GM19238 (cell line): Measurements from ENCODE around the gene WNK2.
A peak's percentile ranks its signal among the peaks of the same experiment; 100 is the strongest.
"Not testable (repeated sequence)": the region's sequence is repeated elsewhere in the genome, so short reads cannot be mapped to it uniquely, and the experiment has no call there.

Source experiments
- DNase-seq: peaks from one replicate; pipeline ENCODE4 v3.0.0; 2011; ENCODE audit warnings: low spot score; ENCODE audit not compliant: insufficient read length

WNK2 gene

DNA sequence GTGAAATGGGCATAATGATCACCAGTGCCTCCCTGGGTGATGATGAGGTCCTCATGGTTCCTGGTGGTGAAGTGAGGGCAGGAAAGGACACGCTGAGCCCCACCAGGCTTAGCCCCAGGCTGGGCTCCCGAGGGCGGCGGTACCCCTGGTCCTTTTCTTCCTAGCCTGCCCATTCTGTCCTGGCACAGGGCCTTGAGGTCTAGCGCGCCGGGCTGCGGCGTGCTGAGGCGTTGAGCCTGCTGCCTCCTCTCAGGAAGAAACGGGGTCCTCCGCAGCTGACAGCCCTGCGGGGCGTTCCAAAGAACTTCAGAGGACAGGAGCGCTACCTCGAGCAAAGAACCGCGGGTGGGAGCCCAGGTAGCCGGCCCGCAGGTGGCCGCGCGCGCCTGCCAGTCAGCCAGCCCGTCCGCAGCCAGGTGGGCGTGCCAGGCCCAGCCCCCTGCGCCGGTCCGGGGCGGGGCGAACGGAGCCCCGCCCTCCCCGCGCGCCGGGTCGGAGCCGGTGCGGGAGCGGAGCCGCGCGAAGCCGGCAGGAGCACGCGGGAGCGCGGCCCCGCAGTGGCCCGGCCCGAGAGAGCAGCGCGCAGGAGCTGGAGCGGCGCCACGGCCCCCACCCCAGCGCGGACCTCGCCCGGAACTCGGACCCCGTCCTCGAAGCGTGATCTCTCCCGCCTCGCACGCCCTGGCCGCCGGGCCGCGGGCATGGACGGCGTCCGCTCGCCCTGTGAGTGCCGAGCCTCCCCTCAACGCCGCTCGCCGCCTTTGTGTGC, at the start of gene WNK2:
Gene WNK2, plus strand, starts transcription at position 477 of the 769 bp plus-strand sequence. CDS start 791 bp downstream, outside the sequence.
- no peak for DNase-seq

DNA sequence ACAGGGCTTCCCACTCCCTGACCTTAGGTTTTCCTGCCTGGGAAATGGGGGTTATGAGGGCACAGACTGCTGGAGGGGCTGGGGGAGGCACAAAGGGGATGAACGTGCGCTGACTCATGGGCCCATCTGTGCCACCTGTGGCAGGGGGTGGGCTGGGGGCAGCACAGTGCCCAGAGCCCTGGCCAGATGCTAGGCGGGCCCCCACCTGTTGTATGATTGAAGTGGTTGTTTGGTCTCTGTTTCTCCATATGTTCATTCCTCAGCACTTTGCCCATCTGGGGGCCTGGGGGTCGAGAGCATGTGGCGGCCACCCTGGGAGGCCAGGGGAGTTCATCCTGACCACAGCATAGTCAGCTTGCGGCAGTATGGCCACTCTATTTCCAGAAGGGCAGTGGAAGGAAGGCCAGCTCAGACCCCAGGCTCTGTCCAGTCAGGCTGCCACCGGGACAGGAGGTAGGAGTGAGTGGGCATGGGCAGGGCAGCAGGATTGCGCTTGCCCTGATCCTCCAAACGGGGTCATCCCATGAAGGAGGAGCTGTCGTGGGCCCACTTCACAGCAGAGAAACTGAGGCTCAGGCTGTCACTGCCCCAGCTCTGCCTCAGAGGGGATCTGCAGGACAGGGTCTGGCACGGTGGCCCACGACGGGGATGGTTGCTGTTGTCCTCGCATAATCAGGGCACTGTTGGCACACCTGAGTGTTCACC, 49.0 kb upstream of the WNK2 start:
- DNase-seq, result no peak

DNA sequence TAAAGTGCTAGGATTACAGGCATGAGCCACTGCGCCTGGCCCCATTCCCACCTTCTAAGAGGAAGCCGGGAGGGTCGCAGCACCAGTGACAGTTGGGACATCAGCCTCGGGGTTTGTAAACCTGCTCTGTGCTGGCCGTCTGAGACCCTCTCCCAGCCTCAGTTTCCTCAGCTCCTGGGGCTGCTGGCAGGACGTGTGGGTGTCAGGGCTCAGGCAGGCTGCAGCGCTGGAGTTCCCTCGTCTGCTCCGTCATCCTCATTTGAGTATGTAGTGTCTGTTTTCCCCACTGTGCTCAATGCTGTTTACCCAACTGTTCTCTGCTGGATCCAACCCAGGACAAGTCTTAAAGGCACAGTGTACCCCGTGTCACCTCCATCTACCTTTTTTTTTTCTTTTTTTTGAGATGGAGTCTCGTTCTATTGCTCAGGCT, 47.9 kb upstream of the WNK2 start:
- no peak for DNase-seq

DNA sequence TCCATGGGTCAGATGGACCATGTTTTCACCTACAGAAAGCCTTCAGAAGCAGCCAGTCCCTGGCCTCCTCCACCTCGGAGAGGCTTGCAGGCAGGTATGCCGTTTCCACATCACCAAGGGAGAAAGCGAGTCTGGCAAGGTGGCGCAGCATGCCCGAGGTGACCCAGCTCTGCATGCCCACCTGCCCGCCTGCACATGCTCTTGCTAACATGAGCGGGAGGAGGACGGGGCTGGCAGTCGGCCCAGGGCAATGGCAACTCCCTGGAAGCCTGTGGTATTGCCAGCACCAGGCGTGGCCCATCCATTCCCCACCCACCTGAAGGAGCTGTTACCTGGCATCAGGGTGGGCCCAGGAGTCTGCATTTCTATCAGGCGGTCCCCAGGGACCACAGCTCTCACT, 46.6 kb upstream of the WNK2 start:
- DNase-seq, result no peak

DNA sequence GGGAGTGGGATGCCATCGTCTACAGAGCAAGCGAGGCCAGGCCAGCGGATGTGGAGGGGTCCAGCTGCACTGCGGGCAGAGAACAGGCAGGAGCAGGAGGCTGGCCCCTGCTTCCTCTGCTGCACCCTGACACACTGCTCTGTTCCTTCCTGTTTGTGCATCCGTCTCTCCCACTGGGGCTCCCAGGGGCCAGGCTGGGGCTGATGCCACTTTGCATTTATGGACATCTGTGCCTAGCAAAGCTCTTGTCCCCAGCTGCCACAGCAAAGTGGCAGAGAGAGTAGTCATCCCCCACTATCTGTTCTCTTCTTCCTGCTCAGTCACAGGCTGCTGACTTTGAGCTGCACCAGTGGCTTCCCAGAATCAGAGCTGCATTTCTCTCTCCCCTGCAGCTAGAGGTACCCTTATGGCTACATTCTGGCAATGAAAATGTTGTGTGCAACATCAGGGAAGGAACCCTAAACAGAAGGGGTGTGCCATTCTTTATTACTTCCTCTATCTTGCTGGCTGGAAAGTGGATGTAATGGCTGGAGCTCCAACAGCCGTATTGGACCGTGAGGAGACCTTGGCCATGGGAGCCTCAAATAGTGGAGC, 45.7 kb upstream of the WNK2 start:
- no peak for DNase-seq

DNA sequence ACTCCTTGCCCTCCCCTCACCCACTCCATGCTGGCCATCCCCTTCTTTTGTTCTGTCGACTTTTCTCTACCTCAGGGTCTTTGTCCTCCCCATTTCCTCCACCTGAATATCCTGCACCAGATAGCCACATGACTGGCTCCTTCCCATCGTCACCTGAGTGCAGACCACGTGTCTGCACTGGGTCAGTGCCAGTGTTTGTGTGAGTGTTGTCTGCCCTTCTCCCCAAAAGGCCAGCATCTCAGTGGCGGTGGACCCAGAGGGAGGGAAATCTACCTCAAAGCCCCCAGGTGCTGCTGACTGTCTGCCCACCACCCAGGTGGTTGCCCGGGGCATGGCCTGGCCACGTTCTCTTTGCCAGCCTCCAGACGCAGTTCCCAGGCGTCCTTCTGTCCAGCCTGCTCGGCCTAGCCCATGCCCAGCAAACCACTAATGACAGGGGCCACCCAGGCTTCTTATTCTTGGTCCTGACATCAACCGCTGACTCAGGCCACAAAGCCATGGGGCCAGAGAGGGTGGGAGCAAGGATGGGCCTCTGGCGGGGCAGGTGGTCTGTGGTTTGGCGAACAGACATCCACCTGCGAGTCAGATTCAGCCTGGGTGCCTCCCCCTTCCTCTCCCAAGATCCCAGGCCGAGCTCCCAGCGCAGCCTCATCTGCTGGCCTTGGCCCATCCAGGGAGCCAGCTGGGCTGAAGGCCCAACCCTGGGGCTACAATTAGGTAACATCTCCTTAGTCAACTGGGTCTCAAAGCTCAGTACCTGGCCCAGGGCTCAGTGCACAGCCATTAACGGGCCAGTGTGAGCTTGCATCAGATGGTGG, 44.4 kb upstream of the WNK2 start:
- DNase-seq, result no peak

DNA sequence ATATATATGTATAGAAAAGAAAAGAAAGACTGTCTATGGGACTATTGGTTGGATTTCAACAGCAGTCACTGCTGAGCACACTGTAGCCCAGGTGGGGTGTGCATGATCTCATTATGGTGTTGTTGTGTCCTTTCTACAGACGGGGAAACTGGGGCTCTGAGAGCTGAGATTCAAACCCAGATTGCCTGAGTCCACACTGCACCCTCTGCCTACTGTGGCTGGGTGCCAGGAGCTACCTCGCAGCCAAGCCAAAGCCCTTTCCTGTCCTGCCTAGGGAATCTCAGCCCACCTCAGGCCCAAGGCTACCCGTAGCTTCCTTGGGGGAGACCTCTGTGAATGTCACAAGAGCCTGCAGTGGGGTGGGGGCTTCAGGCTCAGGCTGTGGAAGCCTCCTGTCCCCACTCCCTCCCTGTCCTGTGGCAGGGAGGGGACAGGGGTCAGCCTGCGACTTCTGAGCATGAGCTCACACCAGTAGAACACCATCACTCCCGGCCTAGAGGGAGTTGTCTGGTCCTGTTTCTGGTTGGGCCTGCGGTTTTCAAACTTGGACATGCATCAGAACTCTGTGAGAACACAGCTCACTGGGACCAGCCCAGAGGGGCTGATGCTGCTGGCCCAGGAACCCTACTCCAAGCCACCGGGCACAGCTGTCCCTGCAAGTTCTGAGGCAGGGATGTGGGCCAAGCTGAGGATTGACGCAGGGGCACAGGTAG, 42.0 kb upstream of the WNK2 start:
- DNase-seq, result no peak

DNA sequence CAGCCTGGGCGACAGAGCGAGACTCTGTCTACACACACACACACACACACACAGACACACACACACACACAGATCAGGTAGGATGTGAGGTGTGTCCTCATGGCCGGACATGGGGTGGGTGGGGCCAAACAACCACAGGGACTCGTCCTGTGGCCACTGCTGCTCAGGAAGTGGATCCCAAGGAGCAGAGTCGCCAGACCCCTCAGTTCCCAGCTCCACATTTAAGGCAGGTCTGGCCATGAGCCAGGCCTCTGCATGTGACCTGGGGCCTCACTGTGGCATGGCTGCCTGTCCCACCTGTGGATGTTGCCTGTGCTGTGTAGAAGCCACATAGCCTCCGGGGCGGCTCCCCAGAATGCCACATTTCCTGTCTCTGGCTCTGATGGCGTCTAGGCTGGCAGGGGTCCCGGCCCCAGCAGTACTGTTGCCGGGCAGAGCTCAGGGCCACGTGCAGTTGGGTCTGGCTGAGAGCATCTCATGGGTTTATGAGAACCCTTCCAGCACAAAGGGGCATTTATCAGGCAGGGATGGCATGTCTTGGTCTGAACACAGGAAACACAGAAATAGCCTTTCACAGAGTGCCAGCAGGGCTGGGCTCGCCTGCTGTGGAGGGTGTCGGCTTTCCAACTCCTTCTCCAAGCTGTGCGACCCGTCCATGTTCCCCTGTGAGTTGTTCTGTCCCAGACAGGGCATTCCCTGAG, 40.0 kb upstream of the WNK2 start:
- DNase-seq, result no peak

DNA sequence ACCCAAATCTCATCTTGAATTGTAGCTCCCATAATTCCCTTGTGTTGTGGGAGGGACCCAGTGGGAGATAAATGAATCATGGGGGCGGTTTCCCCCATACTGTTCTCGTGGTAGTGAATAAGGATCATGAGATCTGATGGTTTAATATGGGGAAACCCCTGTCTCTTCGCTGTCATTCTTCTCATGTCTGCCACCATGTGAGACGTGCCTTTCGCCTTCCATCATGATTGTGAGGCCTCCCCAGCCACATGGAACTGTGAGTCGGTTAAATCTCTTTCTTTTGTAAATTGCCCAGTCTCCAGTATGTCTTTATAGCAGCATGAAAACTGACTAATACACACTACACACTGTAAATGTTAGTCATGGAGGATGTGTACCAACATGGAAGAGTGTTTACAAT, 37.2 kb upstream of the WNK2 start:
- not testable (repeated sequence) for DNase-seq

DNA sequence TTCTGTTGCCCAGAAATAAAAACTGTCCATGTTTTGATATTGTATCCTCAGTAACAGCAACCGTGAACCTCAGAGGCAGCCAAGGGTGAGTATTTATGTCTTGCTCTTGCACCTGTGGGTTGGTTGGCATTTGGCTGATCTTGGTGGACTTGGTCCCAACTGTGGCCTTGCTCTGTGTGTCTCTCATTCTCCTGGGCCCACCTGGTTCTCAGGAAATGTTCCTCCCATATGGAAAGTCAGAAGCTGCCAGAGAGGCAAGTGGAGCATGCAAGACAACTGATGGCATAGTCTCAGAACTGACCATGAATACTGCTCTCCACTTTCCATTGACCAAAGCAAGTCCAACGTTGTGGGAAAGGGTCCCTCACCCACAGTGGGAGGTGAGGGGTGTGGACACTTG, 36.3 kb upstream of the WNK2 start:
- DNase-seq, result no peak

DNA sequence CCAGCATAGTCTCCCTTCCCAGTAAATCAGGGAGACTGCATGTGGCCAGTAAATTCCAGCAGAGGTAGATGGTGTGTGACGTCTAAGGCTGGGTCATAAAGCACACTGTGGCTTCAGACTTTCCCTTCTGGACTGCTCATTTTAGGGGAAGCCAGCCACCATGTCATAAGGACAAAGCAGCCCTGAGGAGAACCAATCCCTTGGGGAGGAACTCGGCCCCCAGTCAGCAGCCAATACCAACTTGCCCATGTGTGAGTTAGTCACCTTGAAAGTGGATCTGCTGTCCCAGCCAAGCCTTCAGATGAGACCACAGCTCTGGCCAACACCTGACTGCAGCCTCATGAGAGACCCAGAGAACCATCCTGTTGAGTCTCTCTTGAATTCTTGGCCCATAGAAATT, 35.2 kb upstream of the WNK2 start:
- DNase-seq, result no peak

DNA sequence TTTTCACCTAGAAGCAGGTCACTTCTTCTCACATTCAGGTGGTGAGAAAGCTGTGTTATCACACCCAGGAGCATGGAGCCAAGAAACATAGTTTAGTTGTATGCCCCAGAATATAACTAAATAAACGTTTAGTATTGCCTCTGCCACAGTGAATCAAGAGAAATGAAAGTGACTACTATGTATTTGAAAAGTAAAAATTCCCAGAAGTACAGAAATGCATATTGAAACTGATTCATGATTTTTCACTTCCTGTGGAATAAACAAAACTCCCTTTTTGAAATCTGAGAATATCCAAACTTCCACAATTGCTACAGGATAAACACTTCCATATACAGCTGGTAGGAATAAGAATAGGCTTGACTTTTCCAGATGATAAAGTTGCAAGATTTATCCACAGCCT, 34.6 kb upstream of the WNK2 start:
- DNase-seq, result no peak

DNA sequence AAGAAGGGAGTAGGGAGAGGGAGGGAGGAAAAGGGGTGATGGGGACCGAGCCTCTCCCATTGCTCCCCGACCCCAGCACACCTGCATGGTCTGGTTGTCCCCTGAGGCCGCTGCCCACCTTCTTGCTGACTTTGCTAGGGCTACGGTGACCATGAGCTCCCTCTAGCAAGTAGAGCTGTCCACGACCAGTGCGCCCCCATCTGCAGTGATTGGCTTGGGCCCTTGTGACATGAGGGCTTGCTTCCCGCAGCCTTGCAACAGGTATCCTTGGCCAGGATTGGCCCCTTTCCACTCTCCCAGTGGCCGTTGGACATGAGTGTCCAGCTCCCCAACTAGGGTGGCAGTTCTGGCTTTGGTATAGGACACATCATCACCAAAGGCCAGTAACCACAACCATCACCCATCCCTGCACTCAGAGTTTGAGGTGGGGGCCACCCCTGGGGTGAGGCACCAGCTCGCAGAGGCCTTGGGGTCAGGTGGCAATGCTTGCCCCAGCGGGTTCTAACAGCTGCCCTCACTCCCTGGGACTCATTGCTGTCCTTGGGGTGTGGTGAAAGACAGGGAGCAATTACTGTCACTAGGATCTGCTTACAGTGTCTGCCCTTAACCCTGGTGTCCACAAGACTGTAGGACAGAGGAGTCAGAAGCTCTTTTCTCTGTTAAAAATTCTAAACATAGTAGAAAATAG, 32.7 kb upstream of the WNK2 start:
- no peak for DNase-seq

DNA sequence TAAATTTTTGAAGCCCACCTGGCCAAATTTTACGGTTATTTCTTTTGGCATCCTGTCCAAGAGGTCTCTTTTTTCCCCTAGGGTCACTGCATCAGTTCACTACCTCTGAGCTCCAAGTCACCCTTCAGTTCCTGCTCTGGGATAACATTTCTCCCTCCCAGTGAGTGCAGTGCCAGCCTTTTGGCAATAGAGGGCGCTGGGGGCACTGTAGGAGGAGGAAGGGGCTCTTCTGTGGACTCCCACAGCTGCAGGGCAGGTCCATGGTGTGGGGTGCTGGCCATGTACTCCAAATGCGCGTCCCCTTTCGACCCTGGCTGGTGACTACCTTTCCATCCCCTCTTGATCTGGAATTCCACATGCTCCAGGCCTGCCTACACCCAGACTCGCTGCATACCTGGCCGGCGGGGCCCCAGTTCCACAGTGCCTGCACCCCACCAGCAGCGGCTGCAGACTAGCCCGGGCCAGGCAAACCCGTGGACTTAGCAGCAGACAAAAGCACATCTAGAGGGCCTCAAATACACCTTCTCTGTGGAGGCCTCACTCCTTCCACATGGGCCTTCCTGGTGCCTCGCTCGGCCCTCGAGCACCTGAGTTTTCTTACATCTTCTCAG, 29.5 kb upstream of the WNK2 start:
- no peak for DNase-seq

DNA sequence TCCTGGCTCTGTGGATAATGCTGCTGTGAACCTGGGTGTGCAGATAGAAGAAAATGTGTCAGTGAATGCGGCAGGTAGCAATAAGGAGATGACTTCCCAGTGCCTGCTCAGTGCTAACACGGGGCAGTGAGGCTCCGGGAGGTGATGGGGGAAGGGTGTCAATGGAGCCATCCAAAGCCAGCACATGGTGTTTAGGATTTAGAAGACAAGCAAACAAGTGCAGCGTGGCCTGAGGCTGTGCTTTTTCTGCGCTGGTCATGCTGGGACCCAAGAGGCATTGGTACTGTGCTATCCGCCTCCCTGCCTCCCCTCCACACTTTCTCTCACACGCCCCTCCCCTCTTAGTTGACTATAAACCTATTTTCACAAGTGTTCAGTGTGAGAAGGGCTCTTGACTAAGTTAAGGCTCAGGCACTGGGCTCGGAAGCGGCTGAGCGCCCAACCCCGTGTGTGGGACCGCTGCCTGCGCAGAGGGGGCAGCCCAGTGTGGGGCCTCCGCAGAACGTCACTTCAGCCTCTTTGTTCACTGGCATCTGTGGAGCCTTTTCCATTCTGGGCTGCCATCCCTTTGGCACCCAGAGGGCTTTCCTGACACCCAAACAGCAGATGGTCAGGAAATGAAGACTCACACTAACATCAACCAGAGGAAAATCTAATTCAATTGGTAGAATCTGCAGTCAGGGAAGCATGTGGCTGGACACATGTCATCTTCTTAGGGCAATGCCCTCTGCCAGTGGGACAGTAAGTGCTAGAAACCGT, 28.0 kb upstream of the WNK2 start:
- no peak for DNase-seq

DNA sequence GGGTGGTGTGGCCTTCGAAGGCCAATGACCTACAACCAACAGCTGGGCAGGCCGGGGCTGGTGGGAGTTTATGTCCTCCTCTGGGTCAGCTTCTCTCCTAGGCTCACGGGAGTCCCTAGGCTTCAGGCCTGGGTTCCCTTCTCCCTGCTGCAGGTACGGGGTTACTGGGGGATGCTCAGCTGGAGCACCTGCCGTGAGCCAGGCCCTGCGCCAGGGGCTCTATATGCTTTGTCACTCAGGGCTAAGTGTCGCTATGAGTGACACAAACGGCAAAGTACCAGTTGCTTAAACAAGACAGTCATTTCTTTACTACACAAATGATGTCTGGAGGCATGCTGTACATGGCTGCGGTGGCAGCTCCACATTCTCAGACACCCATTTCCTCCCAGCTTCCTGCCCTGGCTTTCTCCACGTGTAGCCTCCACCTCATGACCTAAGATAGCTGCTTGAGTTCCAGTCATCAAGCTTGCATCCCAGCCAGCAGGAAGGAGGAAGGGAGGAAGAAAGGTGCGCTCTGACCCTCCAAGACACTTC, 27.4 kb upstream of the WNK2 start:
- DNase-seq, result no peak

DNA sequence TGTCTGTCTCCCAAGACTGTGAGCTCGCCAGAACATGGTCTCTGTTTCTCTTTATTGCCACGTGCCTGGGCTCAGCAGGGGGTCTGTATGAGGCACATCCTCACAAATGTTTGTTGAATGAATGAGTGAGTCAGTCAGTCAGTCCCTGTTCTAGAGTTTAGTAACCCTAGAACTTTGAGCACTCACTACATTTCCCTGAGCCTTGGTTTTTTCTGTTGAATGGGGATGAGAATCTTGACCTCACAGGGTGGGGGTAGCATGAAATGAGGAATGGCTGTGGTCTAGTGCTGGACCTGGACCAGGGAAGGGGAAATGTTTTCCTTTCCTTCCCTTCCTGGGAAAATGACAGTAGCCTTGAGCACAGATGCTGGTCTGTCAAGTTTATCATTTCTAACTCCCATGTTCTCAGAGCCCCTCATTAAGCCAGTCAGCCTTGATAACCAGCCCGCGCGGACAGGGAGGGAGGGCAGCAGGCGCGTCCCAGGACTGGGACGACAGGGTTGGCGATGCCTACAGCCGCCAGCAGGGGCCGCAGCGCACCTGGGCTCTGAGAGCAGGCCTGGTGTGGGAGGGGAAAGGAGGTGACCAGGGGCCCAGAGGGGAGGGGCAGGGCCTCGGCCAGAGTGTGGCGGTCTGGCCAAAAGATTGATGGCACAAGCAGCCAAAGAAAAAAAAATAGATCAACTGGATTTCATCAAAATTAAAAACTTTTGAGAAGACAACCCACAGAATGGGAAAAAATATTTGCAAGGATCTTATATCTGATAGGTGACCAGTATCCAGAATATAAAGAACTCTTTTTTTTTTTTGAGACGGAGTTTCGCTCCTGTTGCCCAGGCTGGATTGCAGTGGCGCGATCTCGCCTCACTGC, 24.1 kb upstream of the WNK2 start:
- DNase-seq, result peak; percentile 85
